HG02981 (cell line): Measurements from ENCODE around the gene OR2K2.
"Not testable (repeated sequence)": the region's sequence is repeated elsewhere in the genome, so short reads cannot be mapped to it uniquely, and the experiment has no call there.

Experiments
- ATAC-seq: cut with Tn5 transposase; IDR thresholded peaks from one replicate; pipeline ENCODE4 v1.9.1; 2021; ENCODE audit warnings: mild to moderate bottlenecking, moderate library complexity; ENCODE audit not compliant: unreplicated experiment

OR2K2 gene

DNA sequence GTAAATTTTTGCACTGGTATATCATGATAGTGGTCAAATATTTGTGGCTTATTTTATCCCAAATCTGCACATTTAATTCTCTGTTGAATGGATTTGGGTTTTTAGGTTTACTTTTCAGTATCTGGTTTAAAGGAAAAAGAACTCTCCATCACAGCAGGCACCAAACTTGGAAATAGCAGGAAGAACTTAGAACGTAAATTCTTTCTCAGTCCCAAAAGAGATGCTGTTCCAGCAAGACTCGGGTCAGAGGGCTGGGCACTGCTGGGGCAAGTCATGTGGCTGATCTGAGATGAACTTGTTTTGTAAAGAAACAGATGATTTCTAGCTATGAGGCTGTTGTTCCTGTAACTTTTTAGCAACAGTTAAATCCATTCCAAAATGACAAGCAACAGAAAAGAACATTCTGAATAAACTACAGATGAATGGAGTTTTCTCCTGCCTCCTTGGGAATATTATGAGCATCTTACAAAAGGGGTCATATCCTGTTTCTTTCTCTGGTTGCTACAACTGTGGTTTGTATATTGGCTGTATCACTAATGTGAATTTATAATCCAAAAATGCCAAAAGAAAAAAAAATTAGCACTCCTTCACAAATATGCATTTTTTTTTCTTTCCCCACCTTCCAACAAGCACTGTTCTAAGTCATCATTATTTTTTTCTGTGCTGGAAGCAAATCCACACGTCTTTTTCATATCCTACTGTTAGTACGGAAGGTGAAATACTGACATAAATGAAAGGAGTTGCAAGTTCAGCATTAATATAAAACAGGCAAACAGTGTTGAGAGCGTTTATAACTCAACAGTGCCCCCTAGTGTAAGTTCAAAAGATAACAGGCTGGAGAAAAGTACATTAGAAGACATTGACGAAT lies 31.1 kb downstream of the OR2K2 start:
- no peak for ATAC-seq

DNA sequence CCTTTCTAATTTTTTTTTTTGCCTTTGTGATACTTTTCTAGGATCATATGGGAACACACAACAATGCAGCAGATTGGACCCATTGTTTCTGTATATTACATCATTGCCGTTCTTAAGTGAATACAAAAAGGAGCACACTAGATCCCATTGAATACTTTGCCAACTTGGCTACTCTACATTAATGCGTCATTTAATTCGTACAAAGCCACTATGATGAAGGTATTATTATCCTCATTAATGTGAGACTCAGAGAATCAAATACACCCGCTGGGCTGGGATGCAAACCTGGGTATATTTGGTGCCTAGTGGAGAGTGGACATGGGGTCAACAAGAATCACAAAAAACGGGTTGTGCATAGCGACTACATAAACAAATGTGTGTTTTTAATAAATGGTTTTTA lies 31.9 kb downstream of the OR2K2 start:
- no peak for ATAC-seq

DNA sequence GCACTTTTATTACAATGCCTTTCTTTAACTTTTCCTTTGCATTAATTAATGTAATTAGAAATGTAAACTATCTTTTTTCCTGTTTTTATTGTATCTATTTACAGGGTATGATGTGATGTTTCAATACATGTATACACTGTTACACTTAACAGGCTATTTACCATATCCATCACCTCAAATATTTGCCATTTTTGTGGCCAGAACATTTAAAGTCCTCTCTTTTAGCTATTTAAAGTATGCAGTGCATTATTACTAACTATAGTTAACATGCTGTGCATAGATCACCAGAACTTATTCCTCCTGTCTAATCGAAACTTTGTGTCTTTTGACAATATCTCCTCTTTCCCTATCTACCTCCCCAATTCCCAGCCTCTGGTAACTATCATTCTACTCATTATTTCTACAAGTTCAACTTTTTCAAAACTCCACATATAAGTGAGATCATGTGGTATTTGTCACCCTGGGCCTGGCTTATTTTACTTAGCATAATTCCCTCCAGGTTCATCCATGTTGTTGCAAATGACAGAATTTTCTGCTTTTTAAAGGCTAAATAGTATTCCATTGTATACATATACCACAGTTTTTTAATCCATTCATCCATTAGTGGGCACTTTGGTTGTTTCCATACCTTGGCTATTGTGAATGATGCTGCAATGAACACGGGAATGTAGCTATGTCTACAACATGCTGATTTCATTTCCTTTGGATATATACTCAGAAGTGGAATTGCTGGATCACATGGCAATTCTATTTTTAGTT lies 32.8 kb downstream of the OR2K2 start:
- ATAC-seq = no peak

DNA sequence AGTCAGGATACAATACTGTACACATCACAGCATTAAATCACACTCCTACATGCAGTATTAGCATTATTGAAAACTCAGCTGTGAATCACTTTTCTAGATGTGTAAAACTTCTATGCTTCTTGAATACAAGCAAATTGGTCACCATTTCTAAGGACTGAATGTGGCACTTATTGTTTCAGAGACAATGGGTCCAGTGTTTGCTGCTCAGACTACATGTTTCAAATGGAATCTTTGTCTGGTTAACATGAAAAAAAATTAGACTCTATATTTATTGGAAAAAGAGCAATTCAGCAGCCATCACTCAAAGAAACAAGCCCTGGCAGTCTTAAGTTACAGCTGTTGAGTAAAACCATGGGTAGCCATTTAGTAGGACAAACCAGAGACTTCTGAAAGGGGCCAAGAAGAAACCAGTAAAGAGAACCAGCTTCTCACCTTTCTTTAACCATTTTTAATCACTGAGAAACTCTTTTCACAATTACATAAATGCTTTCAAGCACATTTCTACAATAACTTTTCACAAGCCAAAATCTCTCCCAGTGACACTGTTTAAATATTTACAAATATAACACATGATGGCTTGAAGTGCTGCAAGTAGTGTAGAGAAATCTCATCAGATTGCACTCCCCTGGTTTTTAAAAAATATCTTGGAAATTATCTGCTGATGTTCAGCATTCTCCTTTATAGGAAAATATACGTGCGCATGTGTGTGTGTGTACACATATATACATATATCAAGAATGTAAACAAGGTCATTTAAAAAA lies 35.2 kb downstream of the OR2K2 start:
- ATAC-seq = no peak

DNA sequence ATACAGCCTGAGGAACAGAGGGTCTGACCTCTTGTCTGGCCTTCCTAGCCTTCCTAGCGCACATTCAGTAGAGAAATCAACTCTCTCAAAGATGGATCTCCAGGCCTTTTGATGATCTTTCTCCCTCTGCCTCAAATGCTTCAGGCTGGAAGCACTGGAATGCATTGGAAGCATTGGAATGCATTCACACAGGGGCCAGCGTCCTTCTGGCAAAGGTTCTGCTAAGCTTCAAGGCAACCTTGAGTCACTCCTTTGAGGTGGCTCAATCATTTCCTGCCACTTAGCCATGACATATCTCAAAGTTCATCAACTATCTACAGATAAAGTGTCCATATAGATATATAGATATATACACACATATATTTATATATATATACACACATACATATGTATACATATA lies 42.9 kb downstream of the OR2K2 start:
- ATAC-seq = no peak

DNA sequence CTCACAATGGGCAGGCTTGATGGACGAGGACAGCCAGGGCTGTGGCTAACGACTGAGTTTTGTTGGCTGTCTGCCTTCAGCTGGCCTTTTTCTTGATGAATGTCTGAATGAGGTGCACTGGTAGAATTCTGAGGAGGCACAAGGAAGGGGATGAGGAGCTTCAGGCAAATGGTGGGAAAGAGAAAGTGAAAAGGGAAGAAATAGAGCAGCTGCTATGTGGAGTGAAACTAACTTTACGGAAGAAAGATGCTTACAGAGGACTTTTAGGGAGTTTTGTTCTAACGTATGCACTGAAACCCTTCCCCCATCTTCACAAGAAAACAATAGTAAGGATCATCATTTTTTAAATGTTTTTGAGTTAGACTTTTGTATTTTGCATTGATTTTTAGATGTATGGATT lies 45.3 kb downstream of the OR2K2 start:
- ATAC-seq = no peak

DNA sequence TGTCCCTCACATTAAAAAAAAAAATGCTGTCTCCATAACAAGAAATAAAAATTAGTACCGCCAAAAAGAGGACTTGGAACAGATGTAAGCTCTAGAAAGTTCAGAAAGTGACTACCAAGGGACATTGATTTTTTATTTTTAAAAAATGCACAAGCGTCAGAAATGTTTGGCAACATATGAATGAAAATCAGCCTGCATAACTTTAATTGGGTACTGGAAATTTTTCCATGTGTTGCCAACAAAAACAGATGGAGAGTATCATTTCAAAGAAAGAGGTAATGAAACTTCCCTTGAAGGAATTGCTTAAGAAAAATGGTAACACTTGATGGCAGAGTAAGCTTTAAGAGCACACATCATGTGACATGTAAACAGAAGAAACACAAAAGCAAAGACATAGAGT lies 47.2 kb downstream of the OR2K2 start:
- no peak for ATAC-seq

DNA sequence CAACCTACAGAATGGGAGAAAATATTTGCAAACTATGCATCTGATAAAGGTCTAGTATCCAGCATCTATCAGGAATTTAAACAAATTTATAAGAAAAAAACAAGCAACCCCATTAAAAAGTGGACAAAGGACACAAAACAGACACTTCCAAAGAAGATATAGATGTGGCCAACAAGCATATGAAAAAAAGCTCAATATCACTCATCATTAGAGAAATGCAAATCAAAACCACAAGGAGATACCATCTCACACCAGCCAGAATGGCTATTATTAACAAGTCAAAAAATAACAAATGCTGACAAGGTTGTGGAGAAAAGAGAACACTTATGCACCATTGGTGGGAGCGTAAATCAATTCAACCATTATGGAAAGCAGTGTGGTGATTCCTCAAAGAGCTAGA lies 49.2 kb downstream of the OR2K2 start:
- not testable (repeated sequence) for ATAC-seq
